ENCODE data around the gene TRIM10.

GRCh38 chr6:30196376-30196775 lies 35.4 kb upstream of the TRIM10 start:
- TF ChIP-seq GATA2 (IDR thresholded peaks at IDR 0.05; ENCODE audit: low read depth, low read length) (no peak), GATA3 (IDR thresholded peaks at IDR 0.05; ENCODE audit: low read depth, low read length) (no peak)

Data from SH-SY5Y (cell line).